ENCODE data around the gene ATP1B3.

Gene ATP1B3

DNA sequence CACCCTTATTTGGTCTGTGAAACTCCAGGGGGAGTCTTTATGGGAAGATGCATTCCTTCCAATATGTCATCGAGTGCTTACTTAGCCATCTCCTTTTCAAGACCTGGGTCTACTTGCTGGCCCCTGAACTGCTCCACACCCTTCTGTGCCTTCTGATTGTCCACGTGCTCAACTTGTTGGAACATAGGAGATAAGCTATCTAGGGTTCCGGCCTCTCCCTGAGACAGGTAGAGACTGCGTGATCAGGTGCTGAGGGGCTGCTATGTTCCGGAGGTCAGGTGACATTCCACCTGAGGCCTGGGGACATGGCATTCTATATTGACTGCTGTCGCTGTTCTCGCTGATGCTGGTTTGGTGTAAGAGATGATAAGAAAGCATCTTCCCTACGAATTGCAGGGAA is 65.6 kb downstream of the ATP1B3 start:
- H3K27ac ChIP-seq (ENCODE audit: low read depth, low read length): no peak overlapping the region
- no peak overlapping the region for H3K9ac ChIP-seq (ENCODE audit: low read depth, low read length)
- H3K27me3 ChIP-seq (ENCODE audit: control insufficient read depth, insufficient read depth, low read length): no peaks in the 10 kb centered on the region
- peaks cover 6% of the 10 kb centered on the region; the same call in 1 of the 2 replicates for H3K4me1 ChIP-seq (ENCODE audit: control insufficient read depth, insufficient read depth, low read length)
- H3K36me3 ChIP-seq (ENCODE audit: control insufficient read depth, insufficient read depth, low read length): no peaks in the 10 kb centered on the region
- H3K9me3 ChIP-seq (ENCODE audit: control insufficient read depth, insufficient read depth, low read length): no peaks in the 10 kb centered on the region
- H3K4me3 ChIP-seq (ENCODE audit: low read depth, low read length): no peak overlapping the region

DNA sequence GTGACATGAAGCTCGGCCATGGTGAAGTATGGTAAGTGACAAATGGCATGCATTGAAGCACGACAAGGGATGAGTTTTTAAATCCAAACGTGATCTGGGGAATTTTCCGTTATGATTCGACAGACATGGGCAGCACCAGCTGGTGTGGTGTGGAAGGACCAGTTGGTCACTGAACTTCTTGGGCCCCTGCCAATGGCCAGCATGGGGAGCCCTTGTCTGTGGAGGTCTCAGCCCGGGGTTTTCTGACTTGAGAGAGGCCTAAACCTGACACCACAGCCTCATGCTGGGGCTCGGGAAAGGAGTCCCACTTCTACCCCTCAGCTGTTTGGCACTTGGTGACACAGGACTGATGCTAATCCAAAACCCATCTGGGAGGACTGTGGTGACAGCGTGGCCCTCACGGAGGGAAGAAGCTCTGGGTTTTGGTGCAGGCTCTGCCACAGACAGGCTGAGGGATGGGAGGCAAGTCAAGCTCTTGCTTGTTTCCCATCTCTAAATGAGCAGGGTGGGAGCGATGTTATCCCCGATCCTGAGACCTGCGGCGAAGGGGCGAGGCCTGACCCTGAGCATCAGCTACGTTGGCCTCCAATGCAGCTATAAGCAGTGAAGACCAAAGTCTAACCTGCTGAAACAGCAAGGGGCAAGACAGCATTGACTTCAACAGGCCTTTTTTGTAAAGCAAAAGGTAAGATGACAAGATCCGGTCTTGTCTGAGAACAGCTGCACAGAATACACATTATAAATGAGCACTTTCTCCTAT is 69.5 kb downstream of the ATP1B3 start:
- Histone ChIP-seq H3K36me3 (ENCODE audit: control insufficient read depth, insufficient read depth, low read length) (peaks cover 8% of the 10 kb centered on the region; the same call in 1 of the 2 replicates), H3K9ac (ENCODE audit: low read depth, low read length) (no peak overlapping the region), H3K9me3 (ENCODE audit: control insufficient read depth, insufficient read depth, low read length) (no peaks in the 10 kb centered on the region), H3K4me1 (ENCODE audit: control insufficient read depth, insufficient read depth, low read length) (no peaks in the 10 kb centered on the region), H3K27me3 (ENCODE audit: control insufficient read depth, insufficient read depth, low read length) (no peaks in the 10 kb centered on the region), H3K4me3 (ENCODE audit: low read depth, low read length) (no peak overlapping the region), H3K27ac (ENCODE audit: low read depth, low read length) (no peak overlapping the region)

DNA sequence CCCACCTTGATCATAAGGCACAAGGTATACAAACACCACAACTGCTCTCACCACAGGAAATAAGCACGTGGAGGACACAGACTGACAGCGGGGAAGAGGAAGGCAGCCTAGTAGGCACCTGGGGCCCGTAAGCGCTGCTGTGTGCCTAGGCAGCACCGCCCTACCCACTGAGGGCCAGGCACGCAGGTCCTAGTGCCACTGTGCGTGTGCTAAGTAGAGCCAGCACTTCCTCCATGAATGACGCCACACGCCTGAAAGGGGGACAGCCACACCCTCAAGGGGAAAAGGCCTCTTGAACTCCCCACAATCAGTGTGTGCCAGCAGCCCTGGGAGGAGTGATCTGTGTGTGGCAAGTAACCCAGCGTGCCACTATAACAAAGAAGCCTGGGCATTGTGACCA is 73.0 kb downstream of the ATP1B3 start:
- H3K36me3 ChIP-seq (ENCODE audit: control insufficient read depth, insufficient read depth, low read length): peaks cover 32% of the 10 kb centered on the region
- no peaks in the 10 kb centered on the region for H3K27me3 ChIP-seq (ENCODE audit: control insufficient read depth, insufficient read depth, low read length)
- no peaks in the 10 kb centered on the region for H3K9me3 ChIP-seq (ENCODE audit: control insufficient read depth, insufficient read depth, low read length)
- H3K27ac ChIP-seq (ENCODE audit: low read depth, low read length): no peak overlapping the region
- no peaks in the 10 kb centered on the region for H3K4me1 ChIP-seq (ENCODE audit: control insufficient read depth, insufficient read depth, low read length)
- H3K9ac ChIP-seq (ENCODE audit: low read depth, low read length): no peak overlapping the region
- no peak overlapping the region for H3K4me3 ChIP-seq (ENCODE audit: low read depth, low read length)

DNA sequence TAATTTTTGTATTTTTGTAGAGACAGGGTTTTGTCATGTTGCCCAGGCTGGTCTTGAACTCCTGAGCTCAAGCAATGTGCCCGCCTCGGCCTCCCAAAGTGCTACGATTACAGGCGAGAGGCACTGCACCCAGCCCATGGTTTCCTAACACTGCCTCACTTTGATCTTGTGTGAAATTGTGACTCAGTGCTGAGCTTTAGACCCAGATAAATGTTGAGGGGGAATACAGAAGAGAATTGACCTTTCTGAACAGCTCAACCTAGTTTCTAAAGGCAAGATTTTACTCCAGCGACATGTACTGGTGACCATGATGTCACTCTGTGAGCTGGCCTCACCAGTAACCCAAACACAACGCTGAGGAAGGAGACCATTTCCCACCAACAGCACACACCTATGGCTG is 73.5 kb downstream of the ATP1B3 start:
- Histone ChIP-seq H3K27ac (ENCODE audit: low read depth, low read length) (no peak overlapping the region), H3K9me3 (ENCODE audit: control insufficient read depth, insufficient read depth, low read length) (no peaks in the 10 kb centered on the region), H3K4me1 (ENCODE audit: control insufficient read depth, insufficient read depth, low read length) (no peaks in the 10 kb centered on the region), H3K27me3 (ENCODE audit: control insufficient read depth, insufficient read depth, low read length) (no peaks in the 10 kb centered on the region), H3K9ac (ENCODE audit: low read depth, low read length) (no peak overlapping the region), H3K4me3 (ENCODE audit: low read depth, low read length) (no peak overlapping the region), H3K36me3 (ENCODE audit: control insufficient read depth, insufficient read depth, low read length) (peaks cover 32% of the 10 kb centered on the region)

DNA sequence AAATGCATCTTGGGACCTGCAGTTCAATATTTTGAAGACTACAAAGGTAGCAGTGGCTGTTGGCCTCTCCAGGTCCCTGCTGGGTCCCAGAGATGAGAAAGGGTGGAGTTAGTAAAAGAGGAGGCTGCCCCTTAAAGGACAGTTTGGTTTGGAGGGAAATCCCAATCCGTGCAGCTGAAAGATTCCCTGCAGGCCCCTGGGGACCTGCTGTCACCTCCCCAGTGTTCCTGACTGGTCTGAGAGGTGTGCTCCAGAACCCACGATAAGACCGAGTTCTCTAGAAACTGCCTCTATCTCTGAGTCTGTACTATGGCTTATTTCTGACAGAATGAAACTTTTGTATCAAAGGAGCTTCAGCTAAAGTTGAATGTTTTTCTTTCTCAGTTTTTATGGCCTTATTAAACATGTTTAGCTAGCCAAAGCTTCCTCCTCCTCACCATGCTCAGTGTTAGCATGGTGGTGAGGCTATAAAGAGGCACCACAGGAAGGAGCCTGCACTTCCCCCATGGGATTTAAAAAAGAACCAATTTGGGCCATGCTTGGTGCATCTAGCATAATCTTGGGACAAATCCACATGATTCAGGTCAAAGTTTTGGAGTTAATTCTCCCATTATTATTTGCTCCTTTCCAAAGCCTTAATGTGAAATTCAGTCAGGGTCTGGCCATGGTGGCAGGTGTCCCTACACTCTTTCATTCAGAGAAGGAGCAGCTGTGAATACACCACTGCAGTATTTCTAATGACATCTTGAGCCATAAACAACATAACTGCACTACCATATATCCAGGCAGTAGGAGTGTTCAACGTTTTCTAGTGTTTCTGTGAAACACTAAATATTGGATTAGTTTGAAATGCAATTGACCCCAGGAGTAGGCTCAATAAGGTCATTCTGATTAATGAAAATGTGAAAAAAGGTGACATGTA is 74.4 kb downstream of the ATP1B3 start:
- Histone ChIP-seq H3K27me3 (ENCODE audit: control insufficient read depth, insufficient read depth, low read length) (no peaks in the 10 kb centered on the region), H3K4me1 (ENCODE audit: control insufficient read depth, insufficient read depth, low read length) (no peaks in the 10 kb centered on the region), H3K27ac (ENCODE audit: low read depth, low read length) (no peak overlapping the region), H3K9ac (ENCODE audit: low read depth, low read length) (no peak overlapping the region), H3K9me3 (ENCODE audit: control insufficient read depth, insufficient read depth, low read length) (no peaks in the 10 kb centered on the region), H3K36me3 (ENCODE audit: control insufficient read depth, insufficient read depth, low read length) (peaks cover 32% of the 10 kb centered on the region), H3K4me3 (ENCODE audit: low read depth, low read length) (no peak overlapping the region)

DNA sequence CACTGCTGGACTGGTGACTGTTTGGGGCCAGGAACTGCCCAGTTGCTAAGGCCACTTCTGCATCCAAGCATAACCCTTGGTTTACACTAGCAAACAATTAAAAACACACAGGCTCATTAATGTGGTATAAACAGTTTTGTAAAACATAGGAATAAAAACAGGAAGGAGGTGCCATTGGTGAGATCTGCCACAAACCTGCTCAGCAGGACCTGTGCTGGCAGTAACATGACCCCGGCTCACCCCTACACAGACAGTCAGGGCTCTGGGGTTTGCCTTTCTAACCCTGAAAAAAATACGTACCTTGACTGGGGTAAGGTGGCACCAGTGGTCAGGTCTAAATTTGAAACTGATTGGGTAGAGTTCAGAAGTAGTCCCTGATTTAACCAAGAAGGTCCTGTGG is 76.2 kb downstream of the ATP1B3 start:
- Histone ChIP-seq H3K27me3 (ENCODE audit: control insufficient read depth, insufficient read depth, low read length) (no peaks in the 10 kb centered on the region), H3K9me3 (ENCODE audit: control insufficient read depth, insufficient read depth, low read length) (no peaks in the 10 kb centered on the region), H3K27ac (ENCODE audit: low read depth, low read length) (no peak overlapping the region), H3K36me3 (ENCODE audit: control insufficient read depth, insufficient read depth, low read length) (peaks cover 39% of the 10 kb centered on the region), H3K4me3 (ENCODE audit: low read depth, low read length) (no peak overlapping the region), H3K4me1 (ENCODE audit: control insufficient read depth, insufficient read depth, low read length) (no peaks in the 10 kb centered on the region), H3K9ac (ENCODE audit: low read depth, low read length) (no peak overlapping the region)

DNA sequence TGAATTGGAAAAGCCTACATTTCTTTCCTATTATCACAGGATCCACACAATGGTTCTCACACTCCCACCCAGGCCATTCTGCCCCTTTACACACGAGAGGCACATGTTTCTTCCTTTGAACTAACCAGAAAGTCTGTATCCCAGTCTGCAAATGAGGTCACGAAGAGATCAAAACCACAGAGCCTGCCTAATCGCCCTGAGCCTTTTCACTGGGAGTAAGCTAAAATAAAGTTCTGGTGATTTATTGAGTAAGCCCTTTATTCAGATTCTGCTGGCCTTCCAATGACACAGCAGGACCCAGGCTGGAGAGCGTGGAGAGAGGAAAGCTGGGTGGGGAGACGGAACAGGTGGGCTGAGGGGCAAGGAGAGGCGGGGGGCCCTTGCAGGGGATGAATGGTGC is 78.7 kb downstream of the ATP1B3 start:
- no peak overlapping the region for H3K4me3 ChIP-seq (ENCODE audit: low read depth, low read length)
- peaks cover 61% of the 10 kb centered on the region for H3K36me3 ChIP-seq (ENCODE audit: control insufficient read depth, insufficient read depth, low read length)
- no peak overlapping the region for H3K27ac ChIP-seq (ENCODE audit: low read depth, low read length)
- no peaks in the 10 kb centered on the region for H3K27me3 ChIP-seq (ENCODE audit: control insufficient read depth, insufficient read depth, low read length)
- no peaks in the 10 kb centered on the region for H3K9me3 ChIP-seq (ENCODE audit: control insufficient read depth, insufficient read depth, low read length)
- no peak overlapping the region for H3K9ac ChIP-seq (ENCODE audit: low read depth, low read length)
- no peaks in the 10 kb centered on the region for H3K4me1 ChIP-seq (ENCODE audit: control insufficient read depth, insufficient read depth, low read length)

DNA sequence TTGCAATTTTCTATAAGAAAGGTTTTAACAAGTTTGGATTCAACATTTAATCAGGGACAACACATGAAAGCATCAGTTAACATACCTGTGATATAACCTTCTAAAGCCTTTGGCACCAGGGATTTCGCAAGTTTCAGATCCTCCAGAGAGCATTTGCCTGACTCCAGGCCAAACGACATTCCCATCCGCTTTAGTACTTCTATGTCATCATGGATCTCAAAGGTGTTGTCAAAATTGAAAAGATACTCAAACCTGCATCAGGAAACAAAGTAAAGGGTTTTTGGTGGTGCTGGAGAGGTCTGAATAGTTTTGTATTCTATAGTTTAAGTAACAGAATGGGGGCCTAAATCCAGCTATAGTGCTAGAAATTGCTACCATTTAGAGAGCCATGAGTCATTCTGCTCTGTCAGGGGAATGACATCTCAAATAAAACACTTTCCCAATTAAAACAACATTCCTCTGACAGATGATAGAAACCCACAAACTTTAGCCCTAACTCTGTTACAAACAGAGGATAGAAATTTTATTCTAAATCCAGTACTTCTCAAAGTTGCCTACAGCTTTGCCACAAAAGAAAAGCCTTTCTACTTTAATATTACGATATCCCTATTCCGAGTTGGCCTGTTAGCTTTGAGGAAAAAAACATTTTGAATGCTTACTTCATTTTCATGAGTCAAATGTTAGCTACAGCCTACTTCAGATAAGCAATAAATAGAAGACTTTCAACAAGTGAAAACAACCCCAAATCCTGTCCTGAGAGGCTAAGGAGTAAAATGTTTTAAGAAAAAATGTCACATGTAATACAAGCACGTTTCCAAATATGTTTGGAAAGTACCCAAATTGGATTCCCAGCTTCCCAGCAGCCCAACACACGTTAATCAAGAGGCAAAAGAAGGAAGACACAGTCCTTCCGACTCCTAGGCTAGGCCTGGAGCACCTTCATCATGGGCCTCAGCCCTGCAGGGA is 83.4 kb downstream of the ATP1B3 start:
- H3K36me3 ChIP-seq (ENCODE audit: control insufficient read depth, insufficient read depth, low read length): peaks cover 70% of the 10 kb centered on the region
- no peaks in the 10 kb centered on the region for H3K4me1 ChIP-seq (ENCODE audit: control insufficient read depth, insufficient read depth, low read length)
- no peaks in the 10 kb centered on the region for H3K27me3 ChIP-seq (ENCODE audit: control insufficient read depth, insufficient read depth, low read length)
- H3K9me3 ChIP-seq (ENCODE audit: control insufficient read depth, insufficient read depth, low read length): no peaks in the 10 kb centered on the region
- H3K9ac ChIP-seq (ENCODE audit: low read depth, low read length): no peak overlapping the region
- H3K4me3 ChIP-seq (ENCODE audit: low read depth, low read length): no peak overlapping the region
- H3K27ac ChIP-seq (ENCODE audit: low read depth, low read length): no peak overlapping the region

DNA sequence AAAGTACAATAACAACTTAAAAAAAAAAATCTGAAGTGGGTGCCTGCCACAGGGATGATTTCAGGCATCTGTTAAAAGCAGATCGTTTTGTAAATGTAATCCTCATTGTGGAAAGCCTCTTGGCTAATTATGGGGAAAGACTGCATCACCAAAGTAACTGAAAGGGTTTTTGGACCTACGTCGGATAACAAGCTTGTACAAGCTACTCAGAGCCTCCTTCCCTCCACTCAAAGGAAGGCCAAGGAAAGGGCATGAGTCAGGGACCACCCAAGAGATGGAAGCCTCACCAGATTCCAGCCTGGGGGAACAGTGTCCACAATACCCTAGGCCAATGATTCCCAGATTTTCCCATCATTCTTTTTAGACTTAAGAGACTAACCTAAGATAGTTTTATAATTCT is 84.3 kb downstream of the ATP1B3 start:
- Histone ChIP-seq H3K4me3 (ENCODE audit: low read depth, low read length) (no peak overlapping the region), H3K9me3 (ENCODE audit: control insufficient read depth, insufficient read depth, low read length) (no peaks in the 10 kb centered on the region), H3K27ac (ENCODE audit: low read depth, low read length) (no peak overlapping the region), H3K27me3 (ENCODE audit: control insufficient read depth, insufficient read depth, low read length) (no peaks in the 10 kb centered on the region), H3K36me3 (ENCODE audit: control insufficient read depth, insufficient read depth, low read length) (peaks cover 70% of the 10 kb centered on the region), H3K4me1 (ENCODE audit: control insufficient read depth, insufficient read depth, low read length) (no peaks in the 10 kb centered on the region), H3K9ac (ENCODE audit: low read depth, low read length) (no peak overlapping the region)

DNA sequence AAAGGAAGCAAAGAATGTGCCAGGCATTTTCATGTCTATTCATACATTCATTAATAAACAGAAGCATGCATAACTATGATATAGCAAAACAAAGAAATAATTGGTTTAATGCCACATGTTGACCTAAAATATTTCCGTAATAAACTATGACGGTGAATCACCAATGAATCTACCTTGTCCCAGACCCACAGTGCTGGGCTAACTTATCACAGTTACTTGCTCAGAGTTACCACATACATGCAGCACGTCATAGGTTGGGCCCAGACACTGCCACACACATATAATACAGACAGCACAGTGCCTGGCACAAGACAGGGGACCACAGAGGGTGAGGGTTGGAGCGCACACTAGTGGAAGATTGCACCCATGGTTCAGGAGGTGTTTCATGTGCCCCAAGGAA is 86.9 kb downstream of the ATP1B3 start:
- Histone ChIP-seq H3K27ac (ENCODE audit: low read depth, low read length) (no peak overlapping the region), H3K4me1 (ENCODE audit: control insufficient read depth, insufficient read depth, low read length) (no peaks in the 10 kb centered on the region), H3K4me3 (ENCODE audit: low read depth, low read length) (no peak overlapping the region), H3K36me3 (ENCODE audit: control insufficient read depth, insufficient read depth, low read length) (peaks cover 66% of the 10 kb centered on the region), H3K9me3 (ENCODE audit: control insufficient read depth, insufficient read depth, low read length) (no peaks in the 10 kb centered on the region), H3K27me3 (ENCODE audit: control insufficient read depth, insufficient read depth, low read length) (no peaks in the 10 kb centered on the region), H3K9ac (ENCODE audit: low read depth, low read length) (no peak overlapping the region)

Measured in HUES48 (cell line).